ENCODE results near the gene DNM2. TPM values are rescaled to one million over a fixed set of nuclear protein-coding genes. Genes with fewer than 3 reads are reported as not detected.

The DNM2 gene
- total and polyA plus RNA-seq, 10 of the 15 experiments (the other 5 are each of a cell fraction or from before 2014, with no cell fraction given) = 1.2 to 146 (median 68.9) TPM

- no peak for TF ChIP-seq NR2C2 (IDR thresholded peaks at IDR 0.05; ENCODE audit: borderline replicate concordance, control insufficient read depth, insufficient read length, low read depth)
- TF ChIP-seq HDAC2 (IDR thresholded peaks at IDR 0.05) = no peak
- no peak for TF ChIP-seq MYC (IDR thresholded peaks at IDR 0.05; ENCODE audit: insufficient read depth, insufficient read length, insufficient replicate concordance, low read length, severe bottlenecking)
- TF ChIP-seq ZBED1 (IDR thresholded peaks at IDR 0.05; ENCODE audit: borderline replicate concordance) = no peak
- TF ChIP-seq ZNF384 (IDR thresholded peaks at IDR 0.05; ENCODE audit: borderline replicate concordance, low read depth, low read length) = no peak
- TF ChIP-seq PBX3 (IDR thresholded peaks at IDR 0.05; ENCODE audit: insufficient replicate concordance, low read depth, low read length) = peak; percentile 24
- no peak for TF ChIP-seq POLR2AphosphoS5 (IDR thresholded peaks at IDR 0.05; ENCODE audit: low read length)
- TF ChIP-seq NBN (IDR thresholded peaks at IDR 0.05) = no peak
- no peak for TF ChIP-seq CHD4 (IDR thresholded peaks at IDR 0.05)
- peak; percentile 13; the same call in 1 of the 2 replicates for TF ChIP-seq RAD21 (IDR thresholded peaks at IDR 0.05; ENCODE audit: insufficient read depth, low read depth, low read length)
- peak; percentile 81 for TF ChIP-seq RUNX3 (IDR thresholded peaks at IDR 0.05; ENCODE audit: low read length)
- TF ChIP-seq TCF3 (IDR thresholded peaks at IDR 0.05; ENCODE audit: borderline replicate concordance, insufficient read depth, low read depth, low read length) = no peak
- TF ChIP-seq CEBPB (IDR thresholded peaks at IDR 0.05; ENCODE audit: borderline replicate concordance in 1 of 2, low read depth in 2 of 2, low read length in 2 of 2) = no peak
- TF ChIP-seq, protein P1, sequence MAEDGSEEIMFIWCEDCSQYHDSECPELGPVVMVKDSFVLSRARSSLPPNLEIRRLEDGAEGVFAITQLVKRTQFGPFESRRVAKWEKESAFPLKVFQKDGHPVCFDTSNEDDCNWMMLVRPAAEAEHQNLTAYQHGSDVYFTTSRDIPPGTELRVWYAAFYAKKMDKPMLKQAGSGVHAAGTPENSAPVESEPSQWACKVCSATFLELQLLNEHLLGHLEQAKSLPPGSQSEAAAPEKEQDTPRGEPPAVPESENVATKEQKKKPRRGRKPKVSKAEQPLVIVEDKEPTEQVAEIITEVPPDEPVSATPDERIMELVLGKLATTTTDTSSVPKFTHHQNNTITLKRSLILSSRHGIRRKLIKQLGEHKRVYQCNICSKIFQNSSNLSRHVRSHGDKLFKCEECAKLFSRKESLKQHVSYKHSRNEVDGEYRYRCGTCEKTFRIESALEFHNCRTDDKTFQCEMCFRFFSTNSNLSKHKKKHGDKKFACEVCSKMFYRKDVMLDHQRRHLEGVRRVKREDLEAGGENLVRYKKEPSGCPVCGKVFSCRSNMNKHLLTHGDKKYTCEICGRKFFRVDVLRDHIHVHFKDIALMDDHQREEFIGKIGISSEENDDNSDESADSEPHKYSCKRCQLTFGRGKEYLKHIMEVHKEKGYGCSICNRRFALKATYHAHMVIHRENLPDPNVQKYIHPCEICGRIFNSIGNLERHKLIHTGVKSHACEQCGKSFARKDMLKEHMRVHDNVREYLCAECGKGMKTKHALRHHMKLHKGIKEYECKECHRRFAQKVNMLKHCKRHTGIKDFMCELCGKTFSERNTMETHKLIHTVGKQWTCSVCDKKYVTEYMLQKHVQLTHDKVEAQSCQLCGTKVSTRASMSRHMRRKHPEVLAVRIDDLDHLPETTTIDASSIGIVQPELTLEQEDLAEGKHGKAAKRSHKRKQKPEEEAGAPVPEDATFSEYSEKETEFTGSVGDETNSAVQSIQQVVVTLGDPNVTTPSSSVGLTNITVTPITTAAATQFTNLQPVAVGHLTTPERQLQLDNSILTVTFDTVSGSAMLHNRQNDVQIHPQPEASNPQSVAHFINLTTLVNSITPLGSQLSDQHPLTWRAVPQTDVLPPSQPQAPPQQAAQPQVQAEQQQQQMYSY (CRISPR knock-in tag; IDR thresholded peaks at IDR 0.05) = no peak
- 0 out of 2 replicates have a peak, but pooled peaks have one; percentile 24 for TF ChIP-seq EED (IDR thresholded peaks at IDR 0.05; ENCODE audit: low read depth)
- TF ChIP-seq TAF1 (IDR thresholded peaks at IDR 0.05; ENCODE audit: borderline replicate concordance, low read depth, low read length) = no peak
- TF ChIP-seq ATF7 (IDR thresholded peaks at IDR 0.05; ENCODE audit: low read depth) = no peak
- TF ChIP-seq RELA (IDR thresholded peaks at IDR 0.05; ENCODE audit: borderline replicate concordance, partially characterized antibody) = no peak
- TF ChIP-seq, protein P2, sequence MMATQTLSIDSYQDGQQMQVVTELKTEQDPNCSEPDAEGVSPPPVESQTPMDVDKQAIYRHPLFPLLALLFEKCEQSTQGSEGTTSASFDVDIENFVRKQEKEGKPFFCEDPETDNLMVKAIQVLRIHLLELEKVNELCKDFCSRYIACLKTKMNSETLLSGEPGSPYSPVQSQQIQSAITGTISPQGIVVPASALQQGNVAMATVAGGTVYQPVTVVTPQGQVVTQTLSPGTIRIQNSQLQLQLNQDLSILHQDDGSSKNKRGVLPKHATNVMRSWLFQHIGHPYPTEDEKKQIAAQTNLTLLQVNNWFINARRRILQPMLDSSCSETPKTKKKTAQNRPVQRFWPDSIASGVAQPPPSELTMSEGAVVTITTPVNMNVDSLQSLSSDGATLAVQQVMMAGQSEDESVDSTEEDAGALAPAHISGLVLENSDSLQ (IDR thresholded peaks at IDR 0.05) = peak; percentile 53
- TF ChIP-seq EZH2 (IDR thresholded peaks at IDR 0.05; ENCODE audit: borderline replicate concordance, control insufficient read depth, low read depth, low read length) = no peak
- no peak for TF ChIP-seq PAX5 (IDR thresholded peaks at IDR 0.05; ENCODE audit: borderline replicate concordance, low read depth, low read length)
- no peak for TF ChIP-seq KAT2A (conservative IDR thresholded peaks at IDR 0.05; ENCODE audit: control insufficient read depth, low read depth, low read length)
- no peak for TF ChIP-seq ZNF274 (IDR thresholded peaks at IDR 0.05; ENCODE audit: insufficient read depth, insufficient read length)
- TF ChIP-seq BRCA1 (IDR thresholded peaks at IDR 0.05; ENCODE audit: low read depth, low read length) = no peak
- TF ChIP-seq, protein P3, sequence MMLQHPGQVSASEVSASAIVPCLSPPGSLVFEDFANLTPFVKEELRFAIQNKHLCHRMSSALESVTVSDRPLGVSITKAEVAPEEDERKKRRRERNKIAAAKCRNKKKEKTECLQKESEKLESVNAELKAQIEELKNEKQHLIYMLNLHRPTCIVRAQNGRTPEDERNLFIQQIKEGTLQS (IDR thresholded peaks at IDR 0.05; ENCODE audit: borderline replicate concordance, extremely low read depth, low read depth, low read length) = no peak
- no peak for TF ChIP-seq KLF5 (IDR thresholded peaks at IDR 0.05; ENCODE audit: partially characterized antibody)
- TF ChIP-seq NR2F1 (conservative IDR thresholded peaks at IDR 0.05) = no peak
Measured at GRCh38 chr19:10701955-10702525, 15.8 kb upstream of the DNM2 start (continued).
